Stimulated activated CD4-positive, alpha-beta T cell treated with anti-CD3 and anti-CD28 coated beads, Interleukin-4, amount 100 ng/mL, for 48 hours (primary cell): ENCODE results near the gene SUSD1.
"Not testable (repeated sequence)": the region's sequence is repeated elsewhere in the genome, so short reads cannot be mapped to it uniquely, and the experiment has no call there.

Experiments
- DNase-seq, 2 donors: peaks; one replicate each; pipeline ENCODE4 v3.0.0-alpha.2; 2020; ENCODE audit warnings: low read depth in 2 of 2

Gene SUSD1

DNA sequence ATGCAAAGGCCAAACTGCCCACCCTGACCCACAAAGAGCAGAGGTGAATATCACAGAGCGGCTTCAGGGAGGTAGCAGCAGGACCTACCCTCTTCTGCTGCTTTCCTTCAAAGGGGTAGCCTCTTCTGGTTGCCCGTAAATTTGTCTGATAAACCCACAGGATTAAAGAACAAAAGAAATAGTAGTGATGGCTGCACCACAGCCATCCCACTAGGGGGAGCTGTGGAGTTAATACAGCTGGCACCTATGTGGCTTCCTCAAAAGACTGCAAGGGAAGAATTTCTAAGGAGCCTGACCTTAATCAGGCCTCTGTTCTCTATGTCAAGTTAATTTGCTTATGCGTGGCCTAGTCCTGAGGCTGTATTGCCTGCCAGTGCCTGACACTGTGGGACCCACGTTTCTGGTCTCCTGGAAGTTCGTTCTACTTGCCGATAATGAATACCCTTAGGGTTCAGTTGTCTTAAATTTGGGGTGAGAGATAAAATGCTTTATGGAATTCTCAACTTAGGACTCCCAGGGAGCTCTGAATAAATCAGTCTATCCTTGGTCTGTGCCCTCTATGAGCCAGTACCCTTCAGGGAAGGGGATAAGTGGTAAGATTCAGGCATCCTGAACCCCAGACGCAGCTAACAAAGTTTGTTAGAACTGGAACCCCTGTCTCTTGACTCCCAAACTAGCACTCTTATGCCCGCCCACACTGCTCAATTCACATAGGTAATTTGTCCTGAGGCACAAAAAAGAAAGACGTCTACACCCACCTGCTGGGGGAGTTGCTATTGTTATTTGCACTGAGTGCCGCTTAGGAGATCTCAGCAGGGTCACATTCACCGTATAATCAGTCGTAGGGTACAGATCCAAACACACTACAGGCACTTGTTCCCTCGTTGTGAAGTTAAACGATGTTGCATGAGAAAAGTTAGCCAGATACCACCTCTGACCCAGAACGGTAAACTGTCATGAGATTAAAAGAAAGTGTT is 77.1 kb downstream of the SUSD1 start:
- peak; percentile 53 to 57 for DNase-seq

DNA sequence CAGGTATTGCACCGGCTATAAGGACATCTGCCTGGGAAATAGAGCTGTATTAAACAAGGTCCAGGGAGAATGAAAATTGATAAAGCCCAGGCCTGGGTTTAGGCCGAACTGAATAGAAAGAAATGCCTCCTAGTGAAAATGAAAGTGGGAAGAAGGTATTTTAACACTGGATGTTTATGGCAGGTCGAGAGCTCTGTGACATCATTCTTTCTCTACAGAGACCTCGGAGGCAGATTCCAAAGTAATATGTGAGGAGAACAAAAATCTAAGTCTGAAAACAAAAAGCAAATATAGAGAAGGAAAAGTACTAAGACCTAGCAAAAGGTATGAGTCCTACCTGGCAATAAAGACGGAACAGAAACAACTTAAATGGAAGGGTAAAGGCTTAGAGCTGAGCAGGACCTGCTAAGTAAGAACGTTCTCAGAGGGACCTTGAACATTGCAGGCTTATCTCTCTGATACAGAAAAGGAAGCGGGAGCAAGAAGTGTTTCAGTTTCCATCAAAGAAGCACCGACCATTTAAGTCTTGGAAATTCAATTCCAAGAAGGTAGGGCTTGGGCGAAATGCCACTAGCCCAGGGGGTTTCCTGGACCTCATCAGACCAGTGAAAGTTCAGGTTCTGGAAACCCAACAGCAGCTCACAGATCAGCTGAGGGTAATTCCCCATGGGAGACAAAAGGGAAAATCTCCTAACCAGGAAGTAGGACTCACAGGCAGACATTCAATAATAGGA is 80.0 kb downstream of the SUSD1 start:
- no peak for DNase-seq

DNA sequence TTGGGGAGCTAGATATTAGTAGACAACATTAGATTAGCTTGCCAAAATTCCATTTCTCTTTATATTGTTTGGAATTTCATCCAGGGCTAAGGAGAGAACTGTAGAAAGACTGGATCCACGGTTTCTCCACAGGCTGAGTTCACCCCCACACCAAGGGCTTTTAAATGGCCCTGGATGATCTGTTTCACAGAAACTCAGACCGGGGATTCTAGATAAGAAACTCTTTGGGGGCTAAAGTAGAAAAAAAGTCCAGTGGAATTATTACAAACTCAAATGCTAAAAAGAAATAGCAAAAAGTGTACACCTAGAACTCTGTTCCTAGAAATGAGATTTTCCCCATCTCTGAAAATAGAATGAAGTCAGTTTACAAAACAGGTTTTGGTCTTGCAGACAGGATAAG is 80.9 kb downstream of the SUSD1 start:
- DNase-seq, result no peak

DNA sequence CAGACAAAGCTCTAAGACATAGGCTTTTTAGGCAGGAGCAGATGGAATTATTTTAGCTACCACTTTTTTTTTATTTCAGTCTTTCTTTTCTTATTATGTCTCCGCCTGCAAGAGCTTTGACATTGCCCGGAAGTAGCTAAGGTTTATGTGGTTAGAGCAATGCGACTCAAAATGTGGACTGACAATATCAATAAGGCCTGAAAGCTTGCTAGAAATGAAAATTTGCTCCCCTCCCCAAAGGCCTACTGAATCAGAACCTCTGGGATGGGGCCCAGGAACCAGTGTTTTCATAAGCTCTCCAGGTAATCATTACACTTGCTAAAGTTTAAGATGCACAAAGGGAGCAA is 81.3 kb downstream of the SUSD1 start:
- no peak for DNase-seq

DNA sequence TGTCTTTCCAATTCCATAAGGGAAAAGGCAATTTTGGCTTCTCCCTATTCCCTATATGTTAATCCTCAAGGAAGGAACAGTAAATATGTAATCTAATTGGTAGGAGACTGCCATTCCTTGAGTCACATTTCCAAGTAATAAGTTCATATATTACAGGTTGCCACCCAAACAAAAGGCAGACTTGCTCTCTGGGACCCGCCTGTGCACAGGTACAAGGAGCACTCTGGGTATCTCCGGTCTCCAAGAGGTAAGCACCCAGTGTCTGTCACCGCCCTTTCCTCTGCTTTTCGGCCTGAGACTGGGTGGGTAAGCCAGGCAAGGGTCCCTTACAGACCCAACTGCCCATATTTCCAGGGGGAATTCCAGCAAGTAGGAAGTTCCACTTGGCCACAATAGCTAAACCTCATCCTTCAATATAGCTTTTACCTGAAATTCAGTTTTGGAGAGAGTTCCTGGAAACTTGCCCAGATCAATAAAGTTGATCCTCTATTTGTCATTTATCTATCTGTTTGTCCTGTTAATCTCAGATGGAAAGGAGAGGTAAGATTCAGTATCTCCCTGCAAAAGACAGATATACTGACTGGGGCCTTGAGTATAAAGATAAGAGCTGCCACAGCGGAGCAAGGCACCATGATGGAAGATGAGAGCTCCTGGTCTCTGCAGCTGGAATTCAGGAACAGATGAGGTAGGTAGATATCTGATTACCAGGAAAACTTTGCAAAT is 81.8 kb downstream of the SUSD1 start:
- DNase-seq, result no peak

DNA sequence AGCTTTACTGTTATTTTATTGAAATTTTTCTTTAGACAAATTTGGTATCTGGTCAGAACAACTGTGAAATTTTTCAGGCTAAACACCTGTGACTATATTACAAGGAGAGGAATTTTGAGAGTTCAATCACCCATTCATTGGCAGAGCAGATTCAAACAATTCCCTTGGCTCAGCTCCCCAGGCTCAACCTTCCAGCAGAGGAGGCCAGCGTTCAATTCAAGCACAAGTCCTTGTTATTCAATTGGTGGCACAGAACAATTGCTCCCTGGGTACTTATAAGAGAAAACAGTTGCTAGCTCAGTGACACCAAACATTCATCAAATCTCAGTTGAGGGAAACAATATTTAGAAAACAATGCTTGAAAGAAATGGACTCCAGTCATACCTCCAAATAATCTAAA is 83.3 kb downstream of the SUSD1 start:
- DNase-seq, result no peak

DNA sequence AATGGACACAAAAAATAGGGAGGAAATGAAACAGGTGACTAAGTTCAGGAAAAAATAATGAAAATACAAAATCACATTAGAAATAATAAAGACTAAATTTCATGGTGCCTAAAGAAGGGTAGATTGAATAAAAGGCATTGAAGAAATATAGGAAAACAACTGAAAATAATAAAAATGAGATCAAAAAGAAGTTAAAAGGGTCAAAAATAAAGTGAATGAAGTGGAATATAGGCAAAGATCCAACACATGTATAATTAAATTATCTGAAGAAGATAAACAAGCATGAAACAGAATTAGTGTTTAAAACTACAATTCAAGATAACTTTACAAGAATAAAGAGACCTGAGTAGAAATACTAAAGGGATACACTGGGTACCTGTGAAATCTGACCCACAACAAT is 87.6 kb downstream of the SUSD1 start:
- no peak for DNase-seq

DNA sequence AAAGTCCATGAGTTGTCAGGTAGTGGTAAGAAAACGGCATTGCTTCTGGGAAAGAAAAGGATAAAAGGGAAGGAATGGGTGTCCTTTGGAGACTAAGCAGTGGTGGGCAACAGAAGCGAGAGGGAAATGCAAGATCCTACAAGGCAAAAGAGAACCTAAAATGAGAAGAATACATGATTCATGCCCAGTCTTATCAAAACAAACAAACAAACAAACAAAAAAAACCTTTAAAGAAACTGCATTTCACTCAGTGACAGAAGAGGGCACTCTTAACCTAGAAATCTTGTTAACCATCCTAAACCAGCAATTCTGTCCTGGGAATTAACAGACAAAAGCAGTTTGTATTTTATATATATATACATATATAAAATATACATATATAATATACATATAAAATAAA is 88.5 kb downstream of the SUSD1 start:
- no peak for DNase-seq

DNA sequence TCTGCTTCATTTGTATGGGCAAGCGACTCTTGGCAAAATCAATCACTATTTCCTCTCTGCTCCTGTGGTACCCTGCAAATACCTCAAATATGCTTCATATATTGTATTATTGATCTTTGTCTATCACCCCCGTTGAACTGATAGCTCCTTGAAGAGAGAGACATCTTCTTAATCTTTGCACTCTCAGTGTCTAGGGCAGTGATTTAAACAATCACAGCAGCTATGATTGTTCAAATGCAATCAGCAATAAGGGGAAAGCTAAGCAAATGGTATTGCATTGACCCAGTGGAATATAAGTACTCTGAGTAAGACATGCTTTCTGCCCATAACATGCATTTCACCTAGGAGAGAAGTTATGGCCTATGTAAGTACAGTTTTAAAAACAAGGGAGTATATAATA is 90.2 kb downstream of the SUSD1 start:
- no peak for DNase-seq

DNA sequence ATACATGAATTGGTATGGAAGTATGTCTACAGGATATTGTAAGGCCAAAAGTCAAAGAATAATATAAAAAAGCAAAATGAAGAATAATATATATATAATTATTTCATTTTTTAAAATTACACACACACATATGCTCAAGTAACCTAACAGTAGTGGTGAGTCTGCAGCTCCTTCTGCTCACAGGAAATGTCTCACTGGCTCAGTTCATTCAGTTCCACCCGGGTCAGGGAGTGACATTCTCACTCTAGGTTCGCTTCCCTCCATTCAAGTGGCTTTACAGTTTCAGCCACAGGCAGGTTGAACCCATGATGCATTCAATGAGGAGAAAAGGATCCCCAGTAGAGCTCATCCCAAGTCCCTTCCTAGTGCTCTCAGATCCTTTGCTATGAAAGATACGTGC is 90.8 kb downstream of the SUSD1 start:
- DNase-seq, result no peak

DNA sequence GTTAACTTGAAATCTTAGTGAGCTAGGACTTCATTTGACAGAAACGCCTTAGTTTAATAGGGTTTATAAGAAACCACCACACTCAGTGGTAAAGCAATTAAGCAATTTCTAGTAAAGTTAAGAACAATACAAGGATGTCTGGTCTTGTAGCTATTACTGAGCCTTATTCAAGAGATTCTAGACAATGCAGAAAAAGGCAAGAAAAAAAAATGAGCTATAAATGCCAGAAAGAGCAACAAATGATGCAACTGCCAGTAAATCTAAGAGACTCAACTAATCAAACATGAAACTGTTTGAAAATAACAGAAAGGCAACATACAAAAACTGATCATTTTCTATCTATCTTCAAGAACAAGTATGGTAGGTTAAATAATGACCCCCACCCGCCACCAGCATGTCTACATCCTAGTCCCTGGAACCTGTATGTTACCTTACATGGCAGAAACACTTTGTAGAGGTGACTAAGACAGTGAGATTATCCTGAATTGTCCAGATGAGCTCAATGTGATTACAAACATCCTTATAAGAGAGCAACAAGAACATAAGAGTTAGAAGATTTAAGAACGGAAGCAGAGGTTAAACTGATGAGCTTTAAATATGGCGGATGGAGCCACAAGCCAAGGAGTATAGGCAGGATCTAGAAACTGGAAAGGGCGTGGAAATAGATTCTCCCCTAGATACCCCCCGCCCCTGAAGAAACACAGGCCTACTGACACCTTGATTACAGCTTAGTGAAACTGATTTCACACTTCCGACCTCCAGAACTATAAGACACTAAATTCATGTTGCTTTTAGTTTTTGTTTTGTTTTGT is 93.0 kb downstream of the SUSD1 start:
- no peak for DNase-seq

DNA sequence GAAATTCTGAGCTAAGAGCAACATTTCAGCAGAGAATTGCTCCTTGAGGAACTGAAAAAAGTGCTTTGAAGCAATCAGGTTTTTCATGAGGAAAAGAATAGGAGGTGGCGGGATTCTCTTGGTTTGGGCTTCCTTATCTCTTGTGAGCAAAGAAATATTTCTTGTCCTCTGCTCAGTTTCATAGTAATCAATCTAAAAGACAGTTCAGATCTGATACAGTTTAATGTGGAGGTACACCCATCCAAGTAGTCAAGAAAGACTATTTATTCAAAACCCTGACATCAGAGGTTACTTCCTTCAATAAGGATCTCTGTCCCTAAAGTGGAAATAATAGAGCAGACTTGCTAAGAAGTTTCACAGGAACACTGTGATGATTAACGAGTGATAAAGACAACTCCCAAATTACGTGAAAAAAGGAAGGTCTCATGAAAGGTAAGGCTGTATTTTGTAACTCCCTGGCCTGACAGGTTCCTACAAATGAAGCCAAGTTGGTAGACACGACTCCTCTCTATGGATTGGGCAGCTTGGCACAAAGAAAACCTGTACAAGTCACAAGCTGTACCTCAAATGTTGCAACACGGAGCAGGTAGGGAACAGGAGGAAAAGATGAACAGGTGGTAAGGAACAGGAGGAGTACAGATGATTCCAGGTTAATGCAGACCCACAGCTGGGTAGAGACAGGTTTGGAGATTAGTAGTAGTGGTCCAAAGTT is 94.1 kb downstream of the SUSD1 start:
- DNase-seq, result no peak

DNA sequence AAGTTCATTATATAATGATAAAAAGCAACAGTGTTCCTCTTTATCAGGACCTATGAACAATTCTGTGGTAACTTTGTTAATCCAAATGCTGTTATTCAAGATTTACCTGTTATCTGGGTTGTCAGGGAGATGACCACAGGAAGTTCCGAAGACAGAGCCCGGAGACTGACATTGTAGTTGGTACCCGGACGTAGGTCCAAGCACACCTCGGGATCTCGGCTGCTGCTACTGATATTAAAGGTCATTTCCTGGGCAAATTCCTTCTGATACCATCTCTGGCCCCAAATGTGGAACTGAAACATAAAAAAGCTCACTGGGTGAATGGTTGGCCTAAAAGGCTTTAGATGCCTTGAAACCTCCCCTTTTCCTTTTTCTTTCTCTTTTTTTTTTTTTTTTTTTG is 96.7 kb downstream of the SUSD1 start:
- DNase-seq, result no peak

DNA sequence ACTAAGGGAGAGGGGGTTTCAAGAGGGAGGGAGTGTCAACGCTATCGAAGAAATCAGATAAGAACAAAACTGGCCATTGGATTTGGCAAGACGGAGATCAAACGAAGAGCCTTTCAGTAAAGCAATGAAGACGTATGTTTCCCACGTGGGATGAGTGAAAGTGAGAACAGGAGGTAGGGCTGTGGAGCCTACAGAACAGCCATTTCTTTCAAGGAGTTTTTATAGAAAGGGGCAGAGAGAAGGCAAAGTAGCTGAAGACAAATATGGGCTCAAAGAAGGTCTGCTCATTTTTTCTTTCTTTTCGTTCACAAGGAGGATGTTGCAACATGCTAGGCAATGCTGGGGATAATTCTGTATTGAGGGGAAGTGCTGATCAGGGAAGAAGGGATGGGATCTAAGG is 98.3 kb downstream of the SUSD1 start:
- no peak for DNase-seq

DNA sequence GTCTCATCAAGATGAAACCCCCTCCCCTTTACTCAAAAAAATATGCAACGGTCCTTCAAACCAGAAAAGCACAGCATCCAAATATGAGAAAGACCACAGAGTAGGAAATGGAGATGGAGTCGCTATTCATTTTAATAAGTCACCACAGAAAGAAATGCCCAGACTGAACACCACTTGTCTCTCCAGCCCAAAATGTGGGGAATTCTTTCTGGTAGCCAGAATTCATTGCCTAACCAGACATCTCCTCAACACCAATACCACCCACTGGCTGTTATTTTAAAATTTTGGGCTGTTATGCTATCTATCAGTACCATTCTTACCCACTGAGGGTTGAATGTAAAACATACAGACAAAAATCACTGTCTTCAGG is 100.1 kb downstream of the SUSD1 start:
- no peak for DNase-seq

DNA sequence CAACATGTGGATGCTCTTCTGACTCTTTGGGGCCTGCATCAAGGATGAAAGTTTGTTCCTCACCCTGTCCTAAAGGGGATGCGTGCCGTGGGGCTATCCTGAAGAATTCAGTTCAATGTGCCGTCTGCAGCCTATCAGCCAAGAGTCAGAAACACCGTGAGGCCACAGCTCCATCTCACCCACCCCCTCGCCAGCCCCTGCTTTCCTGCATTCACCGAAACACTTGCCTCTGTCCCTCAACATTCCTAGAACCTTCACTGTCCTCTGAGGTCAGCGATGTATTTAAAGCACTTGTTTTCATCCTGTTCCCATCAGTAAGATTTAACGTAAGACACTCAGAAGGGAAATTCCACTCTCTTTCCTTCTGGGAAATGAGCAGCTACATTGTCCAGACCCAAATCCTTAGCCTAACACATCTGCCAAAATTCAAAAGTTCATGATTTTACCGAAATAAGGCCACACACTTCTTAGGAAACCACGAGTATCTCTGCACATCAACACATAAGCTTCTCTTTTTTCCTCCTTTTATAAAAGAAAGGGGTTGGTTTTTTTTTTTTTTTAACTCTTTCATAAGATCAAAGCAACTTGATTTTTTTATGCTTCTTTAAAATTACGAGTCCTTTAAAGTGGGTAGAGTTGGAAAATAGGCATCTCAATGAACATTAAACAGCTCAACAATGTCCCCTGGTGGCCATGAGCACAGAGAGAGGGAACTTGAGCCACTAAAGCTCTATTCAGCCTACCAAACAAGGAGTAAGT is 100.7 kb downstream of the SUSD1 start:
- peak; percentile 61 to 62 for DNase-seq

DNA sequence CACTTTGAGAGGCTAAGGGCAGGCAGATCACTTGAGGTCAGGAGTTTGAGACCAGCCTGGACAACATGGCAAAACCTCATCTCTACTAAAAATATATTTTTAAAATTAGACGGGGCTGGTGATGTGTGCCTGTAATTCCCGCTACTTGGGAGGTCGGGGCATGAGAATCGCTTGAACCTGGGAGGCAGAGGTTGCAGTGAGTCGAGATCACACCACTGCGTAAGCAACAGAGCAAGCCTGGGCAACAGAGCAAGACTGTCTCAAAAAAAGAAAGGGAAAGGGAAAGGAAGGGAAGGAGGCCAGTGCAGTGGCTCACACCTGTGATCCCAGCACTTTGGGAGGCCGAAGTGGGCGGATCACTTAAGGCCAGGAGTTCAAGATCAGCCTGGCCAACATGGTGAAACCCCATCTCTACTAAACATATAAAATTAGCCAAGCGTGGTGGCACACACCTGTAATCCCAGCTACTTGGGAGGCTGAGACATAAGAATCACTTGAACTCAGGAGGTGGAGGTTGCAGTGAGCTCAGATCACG is 101.4 kb downstream of the SUSD1 start:
- DNase-seq, result not testable (repeated sequence)

DNA sequence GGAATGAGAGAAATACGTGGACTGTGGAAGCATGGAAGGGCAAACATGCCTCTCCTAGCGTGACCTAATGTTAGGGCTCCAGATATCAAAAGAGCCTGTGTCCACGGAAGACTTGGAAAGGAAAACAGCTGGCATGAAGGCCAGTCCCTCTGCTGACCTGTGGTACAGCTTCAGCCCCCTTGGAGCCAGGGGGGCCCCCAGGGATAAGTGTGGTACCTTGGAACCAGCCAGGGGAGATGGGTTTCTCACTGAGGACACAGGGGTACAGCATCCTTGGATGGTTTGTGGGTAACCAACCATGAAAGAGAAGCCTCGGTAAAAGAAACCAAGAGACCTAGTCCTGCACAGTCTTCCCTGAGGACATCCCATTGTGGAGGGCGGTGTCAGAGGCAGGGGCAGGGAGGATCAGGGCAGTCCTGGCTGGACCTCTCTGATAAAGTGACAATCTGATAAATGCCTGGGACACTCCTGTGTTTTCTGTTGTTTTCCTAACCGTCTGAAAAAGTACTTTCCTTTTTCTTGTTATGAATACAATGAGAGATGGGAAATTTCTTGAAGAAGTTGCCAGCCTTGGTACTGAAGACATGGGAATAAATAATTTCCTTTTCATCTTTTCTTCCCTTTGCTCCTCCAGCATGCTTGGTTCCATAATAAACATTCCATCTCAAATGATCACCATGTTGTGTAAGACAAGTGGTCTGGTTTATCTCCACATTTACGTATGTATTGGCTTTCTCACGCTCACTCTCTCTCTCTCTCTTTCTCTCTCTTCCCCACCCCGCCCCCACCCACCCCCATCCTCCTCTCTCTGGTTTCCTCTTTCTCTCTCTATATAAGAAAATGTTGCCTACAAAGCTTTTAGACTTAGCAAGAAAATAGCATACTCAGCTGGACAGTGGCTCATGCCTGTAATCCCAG is 102.1 kb downstream of the SUSD1 start:
- DNase-seq, result no peak
